Neural cell (in vitro differentiated cells): ENCODE results near the gene ACSL6.

ENCODE experiments used
- CTCF ChIP-seq: fragments of 450-650 bp; IDR thresholded peaks from 2 replicates; pipeline ENCODE4 v1.5.1; 2014; ENCODE audit warnings: antibody characterized with exemption, mild to moderate bottlenecking, moderate library complexity; ENCODE audit not compliant: poor library complexity, severe bottlenecking
- EP300 ChIP-seq: fragments of 450-650 bp; conservative IDR thresholded peaks from 2 replicates; pipeline ENCODE4 v1.6.1; 2014; ENCODE audit warnings: antibody characterized with exemption, mild to moderate bottlenecking, moderate library complexity; ENCODE audit not compliant: poor library complexity, severe bottlenecking
- EZH2 ChIP-seq: fragments of 200-600, 300-800 bp; shearing (Covaris generic), sonication (generic); IDR thresholded peaks from 2 replicates; pipeline ENCODE4 v1.6.1; 2014; ENCODE audit warnings: antibody characterized with exemption, low read length, borderline replicate concordance, mild to moderate bottlenecking; ENCODE audit not compliant: insufficient read depth, poor library complexity, severe bottlenecking
- MXI1 ChIP-seq: fragments of 450-650 bp; conservative IDR thresholded peaks from 2 replicates; pipeline ENCODE4 v1.6.1; 2014; ENCODE audit warnings: antibody characterized with exemption, mild to moderate bottlenecking; ENCODE audit not compliant: poor library complexity, severe bottlenecking
- POLR2AphosphoS5 ChIP-seq: IDR thresholded peaks from 2 replicates; pipeline ENCODE4 v1.6.1; 2012
- REST ChIP-seq: IDR thresholded peaks from 2 replicates; pipeline ENCODE4 v1.6.1; 2012; ENCODE audit warnings: borderline replicate concordance
- TAF1 ChIP-seq: IDR thresholded peaks from 2 replicates; pipeline ENCODE4 v1.6.1; 2012; ENCODE audit warnings: low read depth

- TF ChIP-seq CTCF: no peak
- no peak for TF ChIP-seq EZH2
- no peak for TF ChIP-seq TAF1
- no peak for TF ChIP-seq EP300
- TF ChIP-seq POLR2AphosphoS5: no peak
- TF ChIP-seq REST: no peak
- no peak for TF ChIP-seq MXI1
Measured at GRCh38 chr5:131926168-131926567, 85.3 kb downstream of the ACSL6 start.
